ENCODE data around the gene CCDC80. TPM values are rescaled to one million over a fixed set of nuclear protein-coding genes. Genes with fewer than 3 reads are reported as not detected.
A peak's percentile ranks its signal among the peaks of the same experiment; 100 is the strongest.

CCDC80 gene
- total RNA-seq = 10 to 100 TPM in 3 of 4 donors, 1 to 10 TPM in 1; 8.0 to 32.2 (median 17.1) TPM

GRCh38 chr3:112640930-112641801 is at the start of gene CCDC80:
Gene CCDC80 (minus strand): TSS chr3:112641143. CDS start chr3:112639905, 1,238 bp downstream.
- no peaks in the 10 kb centered on the region for H3K27me3 ChIP-seq
- no peak for DNase-seq (ENCODE audit: low spot score in 2 of 2)
- peak within 1 kb of the TSS; percentile 86 for H3K27ac ChIP-seq
- no peaks in the 10 kb centered on the region for H3K36me3 ChIP-seq
- TF ChIP-seq CTCF (IDR thresholded peaks at IDR 0.05) (no peak), POLR2AphosphoS5 (IDR thresholded peaks at IDR 0.05) (peak in 2 of 3 donors; percentile 15 to 31), EP300 (IDR thresholded peaks at IDR 0.05) (no peak), POLR2A (IDR thresholded peaks at IDR 0.05) (peak in 1 of 2 donors; percentile 72)
- no peaks in the 10 kb centered on the region for H3K9me3 ChIP-seq
- H3K4me1 ChIP-seq = peaks cover 30% of the 10 kb centered on the region
- 2% methylated on average over 6 of the region's 6 CpGs for WGBS
- H3K4me3 ChIP-seq = peak within 1 kb of the TSS; percentile 49

GRCh38 chr3:112689989-112690388 is 49.0 kb upstream of the CCDC80 start:
- Histone ChIP-seq H3K9me3 (no peaks in the 10 kb centered on the region), H3K4me3 (no peak overlapping the region), H3K4me1 (no peaks in the 10 kb centered on the region), H3K27ac (no peak overlapping the region), H3K36me3 (no peaks in the 10 kb centered on the region), H3K27me3 (no peaks in the 10 kb centered on the region)
- WGBS = 83% methylated on average over 2 of the region's 2 CpGs
- no peak for DNase-seq (ENCODE audit: low spot score in 2 of 2)
- TF ChIP-seq EP300 (IDR thresholded peaks at IDR 0.05) (no peak), POLR2A (IDR thresholded peaks at IDR 0.05) (no peak), POLR2AphosphoS5 (IDR thresholded peaks at IDR 0.05) (no peak), CTCF (IDR thresholded peaks at IDR 0.05) (no peak)

GRCh38 chr3:112689385-112689784 is 48.4 kb upstream of the CCDC80 start:
- H3K27ac ChIP-seq = no peak overlapping the region
- no peaks in the 10 kb centered on the region for H3K9me3 ChIP-seq
- H3K36me3 ChIP-seq = no peaks in the 10 kb centered on the region
- H3K27me3 ChIP-seq = no peaks in the 10 kb centered on the region
- H3K4me3 ChIP-seq = no peak overlapping the region
- TF ChIP-seq EP300 (IDR thresholded peaks at IDR 0.05) = no peak
- TF ChIP-seq POLR2AphosphoS5 (IDR thresholded peaks at IDR 0.05) = no peak
- no peak for TF ChIP-seq CTCF (IDR thresholded peaks at IDR 0.05)
- no peak for TF ChIP-seq POLR2A (IDR thresholded peaks at IDR 0.05)
- H3K4me1 ChIP-seq = no peaks in the 10 kb centered on the region
- no peak for DNase-seq (ENCODE audit: low spot score in 2 of 2)
- WGBS = 62% methylated on average over 1 of the region's 1 CpG

- no peaks in the 10 kb centered on the region for H3K27me3 ChIP-seq
- WGBS = 53% methylated on average over 2 of the region's 2 CpGs
- no peak overlapping the region for H3K4me3 ChIP-seq
- H3K27ac ChIP-seq = no peak overlapping the region
- DNase-seq (ENCODE audit: low spot score in 2 of 2) = no peak
- TF ChIP-seq EP300 (IDR thresholded peaks at IDR 0.05) = no peak
- no peak for TF ChIP-seq POLR2A (IDR thresholded peaks at IDR 0.05)
- TF ChIP-seq POLR2AphosphoS5 (IDR thresholded peaks at IDR 0.05) = no peak
- no peak for TF ChIP-seq CTCF (IDR thresholded peaks at IDR 0.05)
- no peaks in the 10 kb centered on the region for H3K9me3 ChIP-seq
- no peaks in the 10 kb centered on the region for H3K4me1 ChIP-seq
- H3K36me3 ChIP-seq = no peaks in the 10 kb centered on the region
Observed at GRCh38 chr3:112688819-112689218, 47.9 kb upstream of the CCDC80 start.

DNA sequence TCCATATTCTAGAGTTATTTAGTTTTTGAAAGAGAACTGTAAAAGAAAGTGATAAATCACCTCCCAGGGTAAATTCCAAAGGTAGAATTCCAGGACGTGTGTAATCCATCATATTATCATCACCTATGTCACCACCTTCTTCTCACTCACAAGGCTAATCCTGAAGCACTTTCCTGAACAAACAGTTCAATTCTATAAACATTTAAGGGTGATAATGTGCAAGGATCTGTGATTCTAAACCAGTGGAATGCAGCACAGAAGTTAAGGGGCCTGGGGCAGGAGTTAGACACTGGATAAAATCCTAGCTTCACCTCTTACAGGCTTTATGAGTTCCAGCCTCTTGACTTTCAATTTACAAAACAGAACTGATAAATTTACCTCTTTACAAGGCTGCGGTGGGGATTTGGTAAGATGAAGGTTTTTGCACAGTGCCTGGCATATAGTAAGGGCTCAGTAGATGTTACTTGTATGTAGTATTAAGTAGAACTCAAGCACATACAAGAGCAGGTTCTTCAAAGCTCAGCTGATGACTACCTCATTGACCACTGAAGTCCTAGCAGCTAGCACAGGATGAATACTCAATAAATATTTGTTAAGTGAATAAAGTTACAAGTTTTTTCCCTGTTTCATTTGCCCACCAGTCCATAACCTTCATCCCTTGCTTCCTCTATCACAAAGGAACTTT is 47.3 kb upstream of the CCDC80 start:
- Histone ChIP-seq H3K4me1 (no peaks in the 10 kb centered on the region), H3K27ac (no peak overlapping the region), H3K4me3 (no peak overlapping the region), H3K9me3 (no peaks in the 10 kb centered on the region), H3K27me3 (no peaks in the 10 kb centered on the region), H3K36me3 (no peaks in the 10 kb centered on the region)
- TF ChIP-seq POLR2A (IDR thresholded peaks at IDR 0.05) (no peak), POLR2AphosphoS5 (IDR thresholded peaks at IDR 0.05) (no peak), EP300 (IDR thresholded peaks at IDR 0.05) (no peak), CTCF (IDR thresholded peaks at IDR 0.05) (no peak)
- 87% methylated on average over 2 of the region's 2 CpGs for WGBS
- no peak for DNase-seq (ENCODE audit: low spot score in 2 of 2)

Measured in suprapubic skin (tissue), 4 donors.